Fibroblast of mammary gland (primary cell): Measurements from ENCODE around the gene IDH2.

Experiments
- DNase-seq: peaks from one replicate; pipeline ENCODE4 v3.0.0-alpha.2; 2010; ENCODE audit warnings: low read depth
- H3K4me3 ChIP-seq: 2 replicates; pipeline ENCODE4 v1.5.1; 2011; ENCODE audit warnings: low read depth, mild to moderate bottlenecking, low read length, moderate library complexity; ENCODE audit not compliant: control insufficient read depth
- CTCF ChIP-seq: conservative IDR thresholded peaks from 2 replicates; pipeline ENCODE4 v1.5.1; 2011; ENCODE audit warnings: low read depth, low read length, inconsistent platforms; ENCODE audit not compliant: control insufficient read depth, insufficient read depth

IDH2 gene

DNA sequence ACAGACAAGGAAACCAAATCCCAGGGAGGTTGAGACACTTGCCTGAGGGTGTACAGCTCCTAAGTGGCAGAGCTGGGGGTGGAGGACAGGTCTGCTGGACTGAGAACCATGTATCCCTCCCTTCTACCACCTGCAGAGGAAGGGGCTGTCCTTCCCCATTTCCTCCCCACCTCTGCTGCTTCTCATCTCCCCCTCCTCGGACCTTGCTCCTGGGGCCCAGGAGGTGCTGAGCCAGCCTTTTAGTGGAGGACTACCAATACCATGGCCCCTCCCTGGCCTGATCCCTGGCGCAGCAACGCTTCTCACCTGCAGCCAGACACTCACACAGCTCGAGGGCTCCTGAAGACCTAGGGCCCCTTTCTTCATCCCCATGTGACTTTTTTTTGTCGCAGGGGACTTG is 50.4 kb downstream of the IDH2 start:
- TF ChIP-seq CTCF: no peak
- DNase-seq: no peak
- no peak overlapping the region for H3K4me3 ChIP-seq

- TF ChIP-seq CTCF: no peak
- DNase-seq: no peak
- no peak overlapping the region for H3K4me3 ChIP-seq
These were observed 52.3 kb downstream of the IDH2 start for GRCh38 chr15:90049666-90050604.

DNA sequence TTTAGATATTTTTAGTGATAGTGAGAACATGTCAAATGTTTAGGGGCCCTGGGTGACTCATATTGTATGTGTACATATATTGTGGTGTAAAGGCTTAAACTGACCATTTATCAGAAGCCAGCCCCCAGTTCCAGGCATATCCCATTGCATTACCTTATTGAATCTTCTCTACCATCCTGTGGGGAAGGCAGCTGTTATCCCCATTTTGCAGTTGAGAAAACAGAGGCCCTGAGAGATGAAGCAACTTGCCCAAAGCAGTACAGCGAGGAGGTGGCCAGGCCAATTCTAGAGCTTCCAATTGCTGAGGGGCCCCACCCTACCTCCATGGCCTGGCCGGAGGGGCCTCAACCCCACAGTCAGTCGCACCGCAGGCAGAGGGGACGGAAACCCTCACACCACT is 53.2 kb downstream of the IDH2 start:
- no peak for TF ChIP-seq CTCF
- no peak for DNase-seq
- no peak overlapping the region for H3K4me3 ChIP-seq

DNA sequence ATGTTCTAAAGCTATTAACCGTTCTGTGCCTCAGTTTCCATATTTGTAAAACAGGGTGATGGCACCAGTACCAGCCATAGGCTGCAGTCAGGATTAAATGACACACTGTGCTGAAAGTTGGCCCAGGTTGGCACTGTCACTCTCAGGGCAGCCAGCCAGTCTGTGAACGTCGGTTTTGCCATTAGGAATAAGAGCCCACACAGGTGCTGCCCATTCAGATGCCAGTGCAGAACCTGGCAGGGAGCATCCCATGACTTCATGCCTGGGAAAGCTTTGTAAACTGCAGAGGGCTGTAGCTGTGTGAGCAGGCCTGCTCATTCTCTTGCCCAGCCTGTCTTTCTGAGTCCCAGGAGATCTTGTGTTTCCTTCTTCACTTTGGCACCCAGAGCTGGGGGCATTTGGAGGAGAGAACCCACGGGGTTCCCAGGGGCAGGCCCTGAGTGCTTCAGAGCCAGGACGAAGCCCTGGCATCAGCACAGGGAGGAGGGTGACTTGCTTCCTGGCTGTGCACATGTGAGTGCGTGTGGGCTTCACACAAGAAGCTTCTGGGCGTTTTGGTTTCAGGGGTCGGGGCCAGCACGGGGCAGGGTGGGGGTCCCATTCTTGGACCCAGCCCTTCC is 54.2 kb downstream of the IDH2 start:
- no peak for DNase-seq
- TF ChIP-seq CTCF: no peak
- no peak overlapping the region for H3K4me3 ChIP-seq

DNA sequence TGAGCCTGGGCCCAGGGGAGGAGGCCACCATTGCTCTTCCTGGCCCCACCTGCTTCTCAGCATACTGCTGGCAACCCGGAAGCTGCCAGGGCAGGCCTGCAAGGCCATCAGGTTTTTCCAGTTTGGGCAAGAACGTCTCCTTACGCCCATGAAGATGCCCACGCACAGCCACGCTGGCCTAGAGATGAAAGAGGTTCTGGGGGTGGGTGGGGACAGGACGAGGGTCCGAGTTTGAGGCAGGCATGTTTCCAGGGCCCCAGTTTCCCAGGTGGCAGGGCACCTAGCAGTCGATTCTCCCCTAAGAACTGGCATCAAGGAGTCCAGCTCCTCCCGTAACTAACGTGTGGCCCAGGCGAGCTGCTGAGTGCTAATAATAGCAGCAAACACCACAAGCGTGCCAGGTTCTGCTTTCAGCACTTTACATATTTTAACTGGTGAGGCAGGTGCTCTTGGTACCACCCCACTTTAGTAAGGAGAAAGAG is 55.3 kb downstream of the IDH2 start:
- DNase-seq: no peak
- no peak overlapping the region for H3K4me3 ChIP-seq
- TF ChIP-seq CTCF: no peak

GRCh38 chr15:90046289-90046688 is 56.0 kb downstream of the IDH2 start:
- no peak for TF ChIP-seq CTCF

More at GRCh38 chr15:90046289-90046688, 56.0 kb downstream of the IDH2 start:
- no peak for DNase-seq
- H3K4me3 ChIP-seq: no peak overlapping the region
